ENCODE measurements around the gene VTI1A. TPM values are rescaled to one million over a fixed set of nuclear protein-coding genes. Genes with fewer than 3 reads are reported as not detected.

VTI1A gene
- total RNA-seq, 2 donors from 2014 or later = 71.6 to 139 TPM

DNA sequence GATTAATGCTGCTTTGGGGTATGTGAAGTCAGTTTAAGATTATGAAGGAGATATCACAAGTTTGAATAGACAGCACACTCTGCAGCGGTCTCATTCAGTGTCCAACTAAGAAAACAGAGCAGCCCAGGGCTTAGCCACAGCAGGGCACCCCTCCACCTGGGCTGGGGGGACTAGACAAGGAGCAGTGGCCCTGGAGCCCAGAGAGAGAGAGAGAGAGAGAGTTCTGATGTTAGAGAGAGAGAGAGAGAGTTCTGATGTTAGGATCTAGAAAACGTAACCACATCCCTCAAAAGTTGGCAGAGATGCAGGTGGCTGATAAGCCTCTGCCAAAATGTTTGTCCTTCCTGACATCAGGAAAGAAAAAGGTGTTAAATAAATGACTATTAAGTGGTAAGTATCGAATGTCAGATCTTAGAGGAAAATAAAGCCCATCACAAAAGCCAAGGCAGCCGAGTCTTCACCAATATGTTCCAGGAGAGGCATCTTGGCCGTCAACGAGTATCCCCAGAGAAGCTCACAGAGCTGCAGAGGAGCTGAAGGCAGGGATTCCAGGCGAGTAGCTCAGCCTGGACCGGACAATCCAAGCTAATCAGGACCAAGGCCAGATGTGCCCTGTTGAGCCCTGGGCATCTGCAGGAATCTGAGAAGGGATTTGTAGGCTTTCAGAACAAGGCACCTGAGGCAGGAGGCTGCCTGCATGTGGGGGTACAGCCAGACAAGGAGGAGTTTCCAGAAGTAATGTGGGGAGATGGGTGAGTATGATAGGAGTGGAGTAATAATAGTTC lies 352.9 kb downstream of the VTI1A start:
- Histone ChIP-seq H3K27ac (no peak overlapping the region), H3K9me3 (no peaks in the 10 kb centered on the region), H3K36me3 (no peaks in the 10 kb centered on the region), H3K27me3 (replicated peaks; ENCODE audit: insufficient read depth) (no peaks in the 10 kb centered on the region), H3K4me1 (ENCODE audit: control insufficient read depth in 1 of 2, low read depth in 2 of 2) (peaks cover 0 to 14% of the 10 kb centered on the region in 2 donors), H3K4me3 (no peak overlapping the region)
- TF ChIP-seq, protein P1, sequence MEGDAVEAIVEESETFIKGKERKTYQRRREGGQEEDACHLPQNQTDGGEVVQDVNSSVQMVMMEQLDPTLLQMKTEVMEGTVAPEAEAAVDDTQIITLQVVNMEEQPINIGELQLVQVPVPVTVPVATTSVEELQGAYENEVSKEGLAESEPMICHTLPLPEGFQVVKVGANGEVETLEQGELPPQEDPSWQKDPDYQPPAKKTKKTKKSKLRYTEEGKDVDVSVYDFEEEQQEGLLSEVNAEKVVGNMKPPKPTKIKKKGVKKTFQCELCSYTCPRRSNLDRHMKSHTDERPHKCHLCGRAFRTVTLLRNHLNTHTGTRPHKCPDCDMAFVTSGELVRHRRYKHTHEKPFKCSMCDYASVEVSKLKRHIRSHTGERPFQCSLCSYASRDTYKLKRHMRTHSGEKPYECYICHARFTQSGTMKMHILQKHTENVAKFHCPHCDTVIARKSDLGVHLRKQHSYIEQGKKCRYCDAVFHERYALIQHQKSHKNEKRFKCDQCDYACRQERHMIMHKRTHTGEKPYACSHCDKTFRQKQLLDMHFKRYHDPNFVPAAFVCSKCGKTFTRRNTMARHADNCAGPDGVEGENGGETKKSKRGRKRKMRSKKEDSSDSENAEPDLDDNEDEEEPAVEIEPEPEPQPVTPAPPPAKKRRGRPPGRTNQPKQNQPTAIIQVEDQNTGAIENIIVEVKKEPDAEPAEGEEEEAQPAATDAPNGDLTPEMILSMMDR (IDR thresholded peaks at IDR 0.05) = no peak
- no peak for DNase-seq (ENCODE audit: low spot score)
- ATAC-seq (ENCODE audit: insufficient number of reproducible peaks, low FRiP score, low read depth) = no peak

DNA sequence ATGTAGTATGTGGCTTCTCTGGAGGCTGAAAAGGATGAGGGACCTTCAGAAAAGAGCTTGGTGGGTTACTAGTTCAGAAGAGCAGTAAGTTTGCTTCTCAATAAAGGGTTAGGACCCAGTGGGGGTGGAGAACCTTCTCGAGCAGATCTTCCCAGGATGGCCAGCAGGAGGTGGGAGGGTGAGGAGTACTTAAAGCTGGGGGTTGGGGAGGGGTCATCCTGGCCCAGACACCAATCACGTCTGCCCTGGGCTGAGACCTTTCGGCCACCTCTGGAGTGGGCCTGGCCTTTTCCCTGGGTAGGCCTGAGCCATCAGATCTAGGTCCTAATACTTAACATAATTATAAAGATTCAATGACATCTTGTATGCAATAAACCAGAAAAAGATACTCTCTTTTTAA lies 354.0 kb downstream of the VTI1A start:
- DNase-seq (ENCODE audit: low spot score) = no peak
- Histone ChIP-seq H3K9me3 (no peaks in the 10 kb centered on the region), H3K4me3 (no peak overlapping the region), H3K4me1 (ENCODE audit: control insufficient read depth in 1 of 2, low read depth in 2 of 2) (peaks cover 0 to 14% of the 10 kb centered on the region in 2 donors), H3K27me3 (replicated peaks; ENCODE audit: insufficient read depth) (no peaks in the 10 kb centered on the region), H3K36me3 (no peaks in the 10 kb centered on the region), H3K27ac (no peak overlapping the region)
- ATAC-seq (ENCODE audit: insufficient number of reproducible peaks, low FRiP score, low read depth) = no peak
- TF ChIP-seq, protein P1 (IDR thresholded peaks at IDR 0.05) = no peak

DNA sequence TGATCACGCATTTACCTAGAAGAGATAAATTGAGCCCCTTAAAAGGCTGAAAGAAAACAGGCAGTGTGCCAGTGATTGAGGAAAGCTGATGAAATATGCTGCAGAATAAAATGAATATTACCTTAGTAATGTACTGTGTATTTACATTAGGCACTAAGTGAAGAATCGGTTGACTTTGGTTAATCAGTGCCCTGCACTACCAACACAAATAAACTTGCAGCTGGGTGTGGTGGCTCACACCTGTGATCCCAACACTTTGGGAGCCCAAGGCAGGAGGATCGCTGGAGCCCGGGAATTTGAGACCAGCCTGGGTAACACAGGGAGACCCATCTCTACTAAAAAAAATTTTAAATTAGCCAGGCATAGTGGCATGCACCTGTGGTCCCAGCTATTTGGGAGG lies 354.7 kb downstream of the VTI1A start:
- H3K4me3 ChIP-seq = no peak overlapping the region
- H3K4me1 ChIP-seq (ENCODE audit: control insufficient read depth in 1 of 2, low read depth in 2 of 2) = peaks cover 0 to 14% of the 10 kb centered on the region in 2 donors
- TF ChIP-seq, protein P1 (IDR thresholded peaks at IDR 0.05) = no peak
- H3K27ac ChIP-seq = no peak overlapping the region
- H3K27me3 ChIP-seq (replicated peaks; ENCODE audit: insufficient read depth) = no peaks in the 10 kb centered on the region
- no peaks in the 10 kb centered on the region for H3K9me3 ChIP-seq
- no peak for ATAC-seq (ENCODE audit: insufficient number of reproducible peaks, low FRiP score, low read depth)
- no peaks in the 10 kb centered on the region for H3K36me3 ChIP-seq
- DNase-seq (ENCODE audit: low spot score) = no peak

DNA sequence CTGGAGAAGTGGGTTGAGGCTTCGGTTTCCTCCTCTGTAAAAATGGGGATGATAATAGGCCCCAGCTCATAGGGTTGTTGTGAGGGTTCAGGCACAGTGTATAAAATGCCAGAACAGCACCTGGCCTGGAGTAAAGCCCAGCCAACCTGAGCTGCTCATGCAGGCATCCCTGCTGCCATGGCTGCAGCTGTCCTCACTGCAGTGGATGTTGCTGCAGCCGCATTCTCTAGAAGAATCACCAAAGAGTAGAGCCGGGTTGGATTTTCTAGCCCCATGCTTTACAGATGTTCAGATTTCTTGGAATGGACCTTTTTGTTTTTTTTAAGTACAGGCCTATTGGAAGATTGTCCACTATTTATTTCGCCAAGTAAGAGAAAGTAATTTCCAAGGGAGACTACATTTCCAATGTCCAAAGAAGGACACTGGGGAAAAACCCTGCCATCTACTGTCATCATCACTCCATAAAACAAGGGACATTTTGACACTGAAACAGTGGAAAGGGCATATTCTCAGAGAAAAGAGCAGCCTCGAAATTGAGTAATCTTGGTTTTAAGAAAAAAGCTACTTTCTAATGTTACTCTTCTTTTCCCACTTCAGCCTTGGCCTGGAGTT lies 355.5 kb downstream of the VTI1A start:
- DNase-seq (ENCODE audit: low spot score) = no peak
- no peak overlapping the region for H3K27ac ChIP-seq
- no peaks in the 10 kb centered on the region for H3K27me3 ChIP-seq (replicated peaks; ENCODE audit: insufficient read depth)
- TF ChIP-seq, protein P1 (IDR thresholded peaks at IDR 0.05) = no peak
- ATAC-seq (ENCODE audit: insufficient number of reproducible peaks, low FRiP score, low read depth) = no peak
- H3K36me3 ChIP-seq = no peaks in the 10 kb centered on the region
- H3K9me3 ChIP-seq = no peaks in the 10 kb centered on the region
- H3K4me1 ChIP-seq (ENCODE audit: control insufficient read depth in 1 of 2, low read depth in 2 of 2) = peaks cover 0 to 14% of the 10 kb centered on the region in 2 donors
- H3K4me3 ChIP-seq = no peak overlapping the region

DNA sequence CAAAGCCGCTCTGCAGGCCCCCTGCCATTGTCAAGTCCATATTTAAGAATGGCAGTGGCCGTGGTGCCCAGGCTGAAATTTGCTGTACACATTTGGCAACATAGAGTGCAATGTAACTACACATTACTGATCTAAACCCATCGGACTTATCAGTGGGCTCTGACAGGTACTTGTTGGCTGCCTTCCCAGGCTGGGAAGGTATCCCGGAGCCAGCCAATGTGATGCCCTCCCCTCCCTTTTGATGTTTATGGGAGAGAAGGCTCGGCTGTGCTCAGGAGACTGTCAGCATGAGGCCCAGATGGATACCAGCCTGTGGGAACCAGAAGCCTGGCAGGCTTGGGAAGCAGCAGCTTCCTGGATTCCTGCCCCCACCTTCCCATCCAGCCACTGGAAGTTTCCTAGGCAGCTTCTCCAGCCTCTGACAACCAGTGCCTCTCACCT lies 357.0 kb downstream of the VTI1A start:
- no peak overlapping the region for H3K4me3 ChIP-seq
- ATAC-seq (ENCODE audit: insufficient number of reproducible peaks, low FRiP score, low read depth) = no peak
- no peaks in the 10 kb centered on the region for H3K9me3 ChIP-seq
- DNase-seq (ENCODE audit: low spot score) = no peak
- TF ChIP-seq, protein P1 (IDR thresholded peaks at IDR 0.05) = no peak
- H3K4me1 ChIP-seq (ENCODE audit: control insufficient read depth in 1 of 2, low read depth in 2 of 2) = peaks cover 0 to 11% of the 10 kb centered on the region in 2 donors
- no peaks in the 10 kb centered on the region for H3K36me3 ChIP-seq
- no peaks in the 10 kb centered on the region for H3K27me3 ChIP-seq (replicated peaks; ENCODE audit: insufficient read depth)
- no peak overlapping the region for H3K27ac ChIP-seq

Data from thoracic aorta (tissue), 2 donors.